Medulla oblongata (tissue), 1 donor: ENCODE data around the gene AGO4.

Experiments
- DNase-seq: peaks from one replicate; pipeline ENCODE4 v3.0.0-alpha.2; 2015; ENCODE audit errors: extremely low spot score

The AGO4 gene

GRCh38 chr1:35894656-35895055 is 86.8 kb downstream of the AGO4 start:
- DNase-seq, result no peak

GRCh38 chr1:35899941-35900340 is 92.1 kb downstream of the AGO4 start:
- no peak for DNase-seq

GRCh38 chr1:35901235-35901634 is 93.4 kb downstream of the AGO4 start:
- no peak for DNase-seq

GRCh38 chr1:35902671-35903070 is 94.9 kb downstream of the AGO4 start:
- DNase-seq, result no peak
